Measurements from ENCODE around the gene ERO1B. TPM values are rescaled to one million over a fixed set of nuclear protein-coding genes. Genes with fewer than 3 reads are reported as not detected.

ERO1B gene
- total RNA-seq, 1 donor from 2014 or later = 0.99 TPM

DNA sequence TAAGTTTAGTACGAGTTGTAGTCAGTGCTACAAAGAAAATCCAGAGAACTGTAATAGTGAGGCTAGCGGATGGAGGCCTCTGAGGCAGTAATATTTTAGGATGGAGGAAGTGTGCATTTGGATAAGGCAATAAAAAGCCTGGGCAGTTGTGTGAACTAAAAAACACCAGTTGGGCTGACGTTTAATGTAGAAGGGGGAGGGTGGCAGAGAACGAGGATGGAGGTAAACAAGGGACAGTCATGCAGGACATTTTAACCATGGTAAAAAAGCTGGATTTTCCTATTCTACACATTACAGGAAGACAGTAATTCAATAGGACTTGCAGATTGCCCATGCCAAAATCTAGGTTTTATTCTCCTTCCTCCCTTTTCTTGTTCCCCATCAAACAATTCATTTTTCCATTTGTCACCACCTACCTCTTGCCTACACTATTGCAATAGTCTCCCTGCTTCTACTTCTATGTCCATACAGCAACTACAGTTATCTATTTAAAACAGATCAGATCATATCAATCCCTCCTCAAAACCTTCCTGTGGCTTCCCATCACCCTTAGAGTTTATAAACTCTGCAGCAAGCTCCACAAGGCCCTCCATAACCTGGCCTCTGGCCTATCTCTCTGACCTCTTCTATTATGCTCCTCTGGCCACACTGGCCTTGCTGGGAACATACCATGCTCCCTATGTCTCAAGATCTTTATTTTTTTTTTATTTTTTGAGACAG lies 27.7 kb downstream of the ERO1B start:
- DNase-seq (ENCODE audit: low read depth, low spot score) = no peak

DNA sequence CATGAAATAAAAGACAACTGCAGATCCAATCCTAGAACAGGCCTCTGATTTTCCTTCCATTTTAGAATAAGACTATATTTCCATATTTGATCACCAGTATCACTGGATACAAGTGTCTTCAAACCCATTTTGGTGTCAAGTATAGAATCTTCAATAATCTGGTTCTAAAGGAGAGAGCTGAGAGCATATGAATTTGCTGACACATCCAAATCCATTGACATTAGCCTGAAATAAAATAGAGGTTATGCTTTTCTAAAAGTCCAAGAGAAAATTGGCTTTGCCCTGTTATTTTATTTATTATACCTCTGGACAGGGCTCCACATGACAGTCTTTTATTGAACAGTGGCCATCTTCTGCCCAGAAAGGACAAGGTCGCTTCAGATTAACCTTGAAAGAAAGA lies 28.6 kb downstream of the ERO1B start:
- DNase-seq (ENCODE audit: low read depth, low spot score) = no peak

DNA sequence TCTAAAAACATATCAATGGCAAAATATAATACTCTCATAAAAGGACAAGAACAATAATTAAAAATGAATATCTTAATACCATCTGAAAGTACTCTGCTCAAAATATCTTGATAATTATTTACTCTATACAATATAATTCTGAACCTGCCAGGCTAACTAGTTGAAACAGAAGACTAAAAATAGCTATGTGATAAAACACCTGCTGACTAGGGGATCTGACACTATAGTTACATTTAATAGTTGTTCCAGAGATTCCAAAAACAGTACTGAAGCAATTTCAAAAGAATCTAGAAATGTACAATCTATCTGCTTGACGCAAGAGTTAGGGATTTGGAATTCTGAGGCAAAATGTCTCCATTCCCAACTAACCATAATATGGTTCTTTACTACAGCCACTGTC lies 30.2 kb downstream of the ERO1B start:
- no peak for DNase-seq (ENCODE audit: low read depth, low spot score)

DNA sequence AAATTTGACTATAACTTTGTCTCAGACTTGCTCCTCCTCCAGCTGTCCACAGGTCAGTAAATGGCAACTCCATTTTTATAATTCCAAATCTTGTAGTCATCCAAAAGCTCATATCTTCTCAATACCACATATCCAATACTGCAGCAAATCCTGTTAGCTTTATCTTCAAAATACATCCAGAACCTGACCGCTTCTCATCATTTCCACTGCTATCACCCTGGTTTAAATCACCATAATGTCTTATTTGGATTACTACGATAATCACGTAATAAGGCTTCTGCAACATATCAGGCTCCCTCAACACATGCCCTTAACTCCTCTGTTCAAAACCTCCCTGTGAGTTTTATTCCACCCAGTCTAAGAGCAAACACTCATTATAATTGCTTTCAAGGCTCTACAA lies 34.5 kb downstream of the ERO1B start:
- no peak for DNase-seq (ENCODE audit: low read depth, low spot score)

DNA sequence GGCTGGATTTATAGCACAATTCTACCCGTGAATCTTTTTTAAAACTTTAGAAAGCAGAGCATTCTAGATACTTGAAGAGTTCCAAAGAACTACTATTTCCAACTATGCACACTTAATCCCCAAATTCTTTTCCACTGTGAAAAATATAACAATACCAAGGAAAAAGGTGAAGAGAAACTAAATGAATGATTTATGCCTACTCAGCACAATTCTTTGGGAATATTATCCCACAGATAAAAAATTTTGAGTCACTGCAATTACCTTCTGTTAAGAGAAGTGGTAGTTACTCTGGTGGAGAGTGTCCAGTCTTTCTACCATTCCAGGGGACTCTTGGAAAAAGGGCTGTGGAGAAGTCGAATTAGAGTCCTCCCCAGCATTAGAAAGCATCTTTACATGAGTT lies 39.2 kb downstream of the ERO1B start:
- no peak for DNase-seq (ENCODE audit: low read depth, low spot score)

DNA sequence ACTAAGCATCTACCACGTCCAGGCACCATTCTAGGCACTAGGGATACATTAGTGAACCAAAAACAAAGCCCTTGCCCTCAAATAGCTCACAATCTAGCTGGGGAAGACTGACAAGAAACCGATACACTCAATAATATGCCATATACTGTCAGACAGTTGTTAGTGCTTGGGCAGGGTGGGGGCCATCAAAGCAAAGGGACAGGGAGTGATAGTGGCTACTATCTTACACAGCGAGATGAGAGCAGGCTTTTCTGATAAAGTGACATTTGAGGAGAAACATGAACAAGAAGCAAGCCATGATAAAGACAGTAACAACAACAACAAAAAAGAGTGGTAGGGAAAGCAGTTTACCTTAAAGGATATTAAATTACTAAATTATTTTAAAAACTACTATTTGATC lies 41.1 kb downstream of the ERO1B start:
- DNase-seq (ENCODE audit: low read depth, low spot score) = no peak

DNA sequence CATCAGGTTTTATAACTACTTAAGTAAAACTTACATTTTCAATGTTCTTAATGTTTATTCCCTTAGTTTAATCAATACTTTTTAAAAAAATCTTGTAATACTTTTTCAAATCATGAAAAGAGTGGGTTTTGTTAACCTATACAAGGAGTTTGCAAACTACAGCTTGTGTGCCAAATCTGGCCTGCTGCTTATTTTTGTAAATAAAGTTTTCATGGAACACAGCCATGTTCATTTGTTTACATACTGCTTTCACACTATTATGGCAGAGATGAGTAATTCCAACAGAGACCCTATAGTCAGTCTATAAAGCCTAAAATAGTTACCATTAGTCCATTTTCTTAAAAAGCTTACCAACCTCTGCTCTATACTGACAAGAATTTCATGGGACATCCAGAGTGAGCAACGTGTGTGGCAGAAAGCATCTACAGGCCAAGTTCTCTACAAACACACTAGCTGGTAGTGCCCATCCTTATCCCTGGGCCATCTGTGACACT lies 42.6 kb downstream of the ERO1B start:
- no peak for DNase-seq (ENCODE audit: low read depth, low spot score)

DNA sequence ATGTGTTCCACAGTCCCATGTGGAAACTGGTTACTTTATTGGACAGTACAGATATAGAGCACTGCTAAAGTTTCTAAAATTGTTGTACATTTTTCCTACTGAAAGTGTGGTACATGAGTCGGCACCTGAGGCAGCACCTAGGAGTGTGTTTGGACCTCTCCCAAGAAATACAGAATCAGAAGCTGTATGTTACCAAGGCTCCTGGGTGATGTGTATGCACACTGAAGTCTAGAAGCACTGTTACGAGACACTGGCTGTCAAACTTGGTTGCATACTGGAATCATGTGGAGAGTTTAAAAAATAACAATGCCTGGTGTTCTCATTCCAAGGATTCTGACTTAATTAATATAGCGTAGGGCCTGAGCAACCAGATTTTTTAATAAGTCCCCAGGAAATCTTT lies 46.6 kb downstream of the ERO1B start:
- DNase-seq (ENCODE audit: low read depth, low spot score) = no peak

DNA sequence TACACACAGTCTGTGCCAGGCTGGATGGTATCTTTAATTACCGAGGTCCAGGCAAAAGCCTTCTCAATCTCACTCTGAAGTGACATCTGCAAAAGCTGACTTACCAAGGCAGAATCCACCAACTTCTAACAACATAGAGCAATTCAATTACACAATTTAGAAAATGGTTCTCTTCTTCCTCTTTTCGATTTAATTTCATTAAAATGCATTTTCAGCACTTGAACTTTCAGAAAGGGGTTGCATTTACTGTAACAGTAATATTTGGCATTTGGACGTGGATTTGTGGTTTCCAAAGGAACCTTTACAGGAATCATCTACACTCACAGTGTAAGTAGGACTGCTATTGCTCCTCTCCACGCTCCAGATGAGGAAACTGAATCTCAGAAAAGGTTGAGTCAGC lies 53.3 kb downstream of the ERO1B start:
- no peak for DNase-seq (ENCODE audit: low read depth, low spot score)

DNA sequence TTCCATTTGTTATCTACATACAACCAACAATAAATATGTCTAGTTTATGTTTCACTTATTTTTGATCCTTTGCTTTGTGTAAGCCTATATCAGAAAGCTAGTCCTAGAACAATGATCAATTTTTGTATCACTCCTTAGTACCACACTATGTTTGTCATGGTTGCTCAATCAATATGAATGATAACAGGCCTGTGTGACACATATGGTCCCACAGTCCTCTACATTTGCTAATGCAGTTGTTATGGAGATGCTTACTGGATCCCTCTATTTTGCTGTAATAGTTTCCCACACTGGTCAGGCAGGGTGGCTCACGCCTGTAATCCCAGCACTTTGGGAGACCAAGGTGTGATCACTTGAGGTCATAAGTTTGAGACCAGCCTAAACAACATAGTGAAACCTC lies 59.1 kb downstream of the ERO1B start:
- DNase-seq (ENCODE audit: low read depth, low spot score) = no peak

DNA sequence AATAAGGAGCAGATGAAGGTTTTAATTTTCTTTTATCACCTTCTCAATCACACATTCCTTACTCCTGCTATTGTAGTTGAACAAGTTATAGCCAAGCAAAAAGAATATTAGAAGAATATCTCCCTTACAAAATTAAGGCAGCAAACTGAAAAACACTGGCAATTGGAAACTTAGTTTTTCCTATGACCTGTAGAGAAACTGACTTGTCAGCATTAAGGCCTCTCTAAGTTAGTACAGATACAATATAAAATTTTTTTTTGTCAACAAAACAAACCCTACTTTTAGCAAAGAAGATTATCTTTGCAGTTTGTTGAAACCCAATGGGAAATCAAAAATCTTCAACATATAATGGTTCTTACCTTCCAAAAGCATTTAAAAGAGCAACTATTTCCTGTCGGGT lies 61.3 kb downstream of the ERO1B start:
- DNase-seq (ENCODE audit: low read depth, low spot score) = no peak

DNA sequence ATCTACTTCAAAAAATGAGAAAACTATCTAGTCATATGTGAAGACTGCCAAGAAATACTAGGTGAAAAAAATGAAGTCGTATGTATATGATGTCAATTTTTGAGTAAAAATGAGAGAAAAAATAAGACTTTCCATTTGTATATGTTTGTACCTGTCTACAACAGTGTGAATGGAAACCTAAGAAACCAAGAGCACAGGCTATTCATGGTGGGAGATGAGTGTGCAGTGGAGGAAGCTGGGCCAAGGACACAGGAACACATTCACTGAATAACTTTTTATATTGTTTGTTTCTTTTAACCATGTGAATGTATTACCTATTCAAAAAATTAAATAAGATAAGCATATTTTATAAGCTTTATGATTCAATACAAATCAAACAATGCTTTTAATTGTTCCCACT lies 67.0 kb downstream of the ERO1B start:
- DNase-seq (ENCODE audit: low read depth, low spot score) = no peak

DNA sequence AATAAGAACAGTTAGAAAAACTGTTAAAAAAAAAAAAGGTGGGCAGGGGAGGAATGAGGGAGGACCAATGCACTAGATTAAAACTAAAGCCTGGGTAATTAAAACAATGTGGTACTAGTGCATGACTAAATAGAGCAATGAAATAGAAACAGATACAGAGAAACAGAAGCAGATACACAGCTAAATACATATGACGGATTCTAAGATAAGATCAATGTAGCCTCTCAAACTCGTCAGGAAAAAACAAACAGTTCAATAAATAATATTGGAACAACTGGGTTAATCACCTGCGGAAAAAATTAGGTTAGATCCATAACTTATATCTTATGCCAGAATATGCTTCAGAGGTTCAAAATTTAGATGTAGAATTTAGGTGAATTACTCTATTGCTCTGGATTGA lies 68.2 kb downstream of the ERO1B start:
- no peak for DNase-seq (ENCODE audit: low read depth, low spot score)

DNA sequence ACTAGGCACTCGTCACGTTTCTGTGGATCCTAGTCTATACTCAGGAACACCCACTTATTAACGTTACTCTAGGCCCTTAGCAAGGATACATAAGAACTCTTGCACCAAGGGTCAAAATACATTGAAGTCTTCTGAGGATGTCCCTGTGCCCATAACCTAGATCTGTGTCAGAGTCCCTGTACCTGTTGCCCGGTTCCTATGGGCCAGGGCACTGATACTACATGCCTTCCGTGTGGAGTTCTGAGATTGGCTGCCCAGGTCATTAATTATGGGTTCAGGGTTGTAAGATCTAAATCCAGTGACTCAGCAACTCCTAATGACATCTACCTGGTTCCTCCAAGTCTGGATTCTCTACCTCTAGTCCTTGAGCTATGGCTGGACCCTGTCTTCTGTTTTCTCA lies 69.9 kb downstream of the ERO1B start:
- no peak for DNase-seq (ENCODE audit: low read depth, low spot score)

DNA sequence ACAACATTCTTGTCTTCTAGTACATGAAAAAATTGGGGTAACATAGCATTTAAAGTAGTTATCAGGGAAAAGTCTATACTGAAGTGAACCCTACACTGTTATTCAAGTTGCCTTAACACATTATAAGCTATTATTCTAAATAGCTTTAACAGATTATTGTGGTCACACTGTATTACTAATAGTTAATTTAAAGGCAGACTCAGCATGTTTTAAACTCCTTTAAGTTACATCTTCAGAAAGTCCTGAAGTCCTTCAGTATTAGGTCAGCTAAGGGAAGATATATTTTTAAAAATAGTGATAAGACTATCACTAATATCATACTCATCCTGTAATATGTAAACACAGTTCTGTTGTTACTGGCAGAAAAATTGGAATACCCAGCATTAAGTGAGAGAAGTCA lies 72.0 kb downstream of the ERO1B start:
- no peak for DNase-seq (ENCODE audit: low read depth, low spot score)

DNA sequence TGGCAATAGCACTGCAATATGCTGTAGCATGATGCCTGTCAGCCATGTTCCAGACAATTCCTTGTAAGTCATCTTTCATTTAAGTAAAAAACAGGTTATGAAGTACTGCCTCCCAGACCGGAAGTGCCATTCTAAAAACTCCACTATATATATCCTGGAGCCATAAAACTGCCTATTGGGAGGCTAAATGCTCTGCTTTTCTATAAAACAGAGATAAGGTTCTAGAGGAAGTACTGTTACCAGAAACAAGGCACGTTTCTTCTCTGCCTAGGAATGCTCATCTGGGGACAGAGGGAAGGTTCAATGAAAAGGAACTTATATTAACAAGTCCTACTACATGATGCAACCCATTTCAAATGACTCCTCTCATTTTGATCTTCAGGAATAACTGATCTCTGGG lies 72.6 kb downstream of the ERO1B start:
- DNase-seq (ENCODE audit: low read depth, low spot score) = no peak

DNA sequence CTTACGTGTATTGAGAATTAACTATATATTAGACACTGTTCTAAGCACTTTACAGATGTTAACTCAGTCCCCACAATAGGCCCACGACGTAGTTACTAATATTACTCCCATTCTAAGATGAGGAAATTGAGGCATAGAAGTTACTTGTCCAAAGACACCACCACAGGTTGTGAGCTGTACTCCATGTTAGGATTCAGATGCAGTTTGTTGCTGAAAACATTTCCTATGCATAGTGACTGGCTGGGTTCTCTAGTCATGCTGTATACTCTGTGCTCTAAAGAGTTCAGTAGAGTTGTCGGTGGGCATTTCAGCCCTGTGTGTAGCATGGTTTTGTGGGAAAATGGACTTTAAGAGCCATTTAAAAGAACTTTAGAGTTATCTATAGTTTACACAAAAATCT lies 74.2 kb downstream of the ERO1B start:
- no peak for DNase-seq (ENCODE audit: low read depth, low spot score)

DNA sequence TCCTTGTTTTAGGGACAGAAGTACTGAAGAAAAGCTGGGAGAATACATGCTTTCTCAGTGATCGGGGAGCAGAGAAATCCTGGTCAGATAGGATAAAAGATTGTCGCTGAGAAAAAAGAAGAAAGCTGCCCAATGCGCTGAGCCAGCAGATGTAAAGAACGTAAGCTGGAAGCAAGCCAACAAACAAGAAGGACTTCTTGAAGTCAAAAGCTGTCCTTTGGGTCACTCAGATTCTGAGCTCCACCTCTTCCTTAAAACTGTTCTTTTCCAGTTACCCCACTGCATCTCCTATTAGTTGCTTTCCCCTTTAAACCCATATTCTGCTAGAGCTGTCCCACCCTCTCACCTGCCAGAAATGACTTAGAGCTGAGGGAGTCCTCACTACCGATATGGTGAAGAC lies 74.6 kb downstream of the ERO1B start:
- no peak for DNase-seq (ENCODE audit: low read depth, low spot score)

DNA sequence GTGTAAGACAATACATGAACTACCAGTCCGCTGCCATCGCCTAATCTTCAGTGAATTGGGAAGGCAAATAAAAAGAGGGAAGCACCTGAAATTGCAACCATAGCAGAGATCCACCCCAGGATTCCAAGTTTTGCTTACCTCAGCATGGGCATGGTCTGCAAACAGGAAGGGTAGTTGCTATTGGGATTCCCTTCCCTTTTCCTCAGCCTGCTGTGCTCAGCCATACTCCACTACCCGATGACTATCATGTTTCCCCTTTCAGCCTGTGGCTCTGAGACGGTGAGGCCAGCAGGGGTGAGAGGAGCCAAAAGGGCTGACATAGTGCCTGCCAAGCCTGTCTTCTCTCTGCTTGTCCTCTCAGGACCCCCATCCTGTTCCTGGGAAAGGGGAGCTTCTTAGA lies 75.2 kb downstream of the ERO1B start:
- no peak for DNase-seq (ENCODE audit: low read depth, low spot score)

DNA sequence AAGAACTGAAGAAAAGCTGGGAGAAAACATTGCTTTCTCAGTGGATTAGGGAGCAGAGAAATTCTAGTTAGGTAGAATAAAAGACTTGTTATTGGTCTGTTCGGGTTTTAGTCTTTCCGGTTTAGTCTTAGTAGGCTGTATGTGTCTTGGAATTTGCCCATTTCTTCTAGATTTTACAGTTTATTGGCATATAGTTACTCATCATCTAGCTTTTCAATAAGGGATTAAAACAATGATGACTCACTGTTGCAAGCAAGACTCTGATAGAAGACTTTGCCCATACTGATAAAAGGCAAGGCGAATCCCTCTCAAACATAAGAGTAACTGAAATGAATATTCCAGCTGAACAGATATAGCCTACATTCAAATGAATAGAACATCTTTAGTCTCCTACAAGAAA lies 77.1 kb downstream of the ERO1B start:
- no peak for DNase-seq (ENCODE audit: low read depth, low spot score)

DNA sequence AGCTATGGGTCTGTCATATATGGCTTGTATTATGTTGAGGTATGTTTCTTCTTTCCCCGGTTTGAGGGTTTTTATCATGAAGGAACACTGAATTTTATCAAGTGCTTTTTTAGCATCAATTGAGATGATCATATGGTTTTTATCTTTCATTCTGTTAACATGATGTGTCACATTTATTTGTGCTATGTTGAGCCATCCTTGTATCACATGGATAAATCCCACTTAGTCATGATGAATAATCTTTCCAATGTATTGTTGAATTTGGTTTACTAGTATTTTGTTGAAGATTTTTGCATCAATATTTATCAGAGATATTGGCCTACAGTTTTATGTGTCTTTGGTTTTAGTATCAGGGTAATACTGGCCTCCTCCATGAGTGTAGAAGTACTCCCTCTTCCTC lies 77.7 kb downstream of the ERO1B start:
- DNase-seq (ENCODE audit: low read depth, low spot score) = no peak

DNA sequence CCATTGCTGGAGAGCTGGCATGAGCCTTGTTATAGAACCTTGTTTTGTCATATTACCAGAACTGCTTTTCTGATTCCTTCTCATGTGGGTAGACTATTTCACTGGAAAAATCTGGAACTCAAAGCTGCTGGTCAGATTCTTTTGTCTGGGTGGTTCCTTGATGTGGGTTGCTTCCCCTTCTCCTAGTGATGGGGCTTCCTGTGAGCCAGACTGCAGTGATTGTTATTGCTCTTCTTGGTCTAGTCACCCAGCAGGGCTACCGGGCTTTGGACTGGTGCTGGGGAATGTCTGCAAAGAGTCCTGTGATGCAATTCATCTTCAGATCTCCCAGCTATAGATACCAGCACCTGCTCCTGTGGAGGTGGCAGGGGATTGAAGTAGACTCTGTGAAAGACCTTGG lies 80.0 kb downstream of the ERO1B start:
- no peak for DNase-seq (ENCODE audit: low read depth, low spot score)

DNA sequence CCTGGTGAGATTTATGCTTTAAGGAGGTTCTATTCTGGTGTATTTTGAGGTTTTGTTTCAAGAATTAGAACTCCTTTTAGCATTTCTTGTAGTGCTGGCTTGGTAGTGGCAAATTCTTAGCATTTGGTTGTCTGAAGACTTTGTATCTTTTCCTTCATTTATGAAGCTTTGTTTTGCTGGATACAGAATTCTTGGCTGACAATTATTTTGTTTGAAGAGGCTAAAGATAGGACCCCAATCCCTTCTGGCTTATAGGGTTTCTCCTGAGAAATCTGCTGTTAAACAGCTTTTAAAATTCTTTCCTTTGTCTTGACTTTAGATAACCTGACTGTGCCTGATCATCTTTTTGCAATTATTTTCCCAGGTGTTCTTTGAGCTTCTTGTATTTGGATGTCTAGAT lies 80.8 kb downstream of the ERO1B start:
- no peak for DNase-seq (ENCODE audit: low read depth, low spot score)

DNA sequence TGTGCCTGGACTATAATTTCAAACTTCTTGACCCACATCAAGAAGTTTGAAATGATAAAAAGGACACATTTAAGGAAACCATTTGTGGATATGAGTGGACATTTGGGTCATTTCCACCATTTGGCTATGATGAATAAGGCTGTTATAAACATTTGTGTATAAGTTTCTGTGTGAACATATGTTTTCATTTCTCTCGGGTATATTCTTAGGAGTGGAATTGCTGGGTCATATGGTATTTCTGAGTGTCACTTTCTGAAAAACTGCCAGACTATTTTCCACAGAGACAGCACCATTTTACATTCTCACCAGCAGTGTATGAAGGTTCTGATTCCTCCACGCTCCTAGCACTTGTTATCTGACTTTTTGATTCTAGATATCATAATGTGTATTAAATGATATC lies 88.6 kb downstream of the ERO1B start:
- no peak for DNase-seq (ENCODE audit: low read depth, low spot score)
